ENCODE results near the gene BCL11A.

The BCL11A gene

DNA sequence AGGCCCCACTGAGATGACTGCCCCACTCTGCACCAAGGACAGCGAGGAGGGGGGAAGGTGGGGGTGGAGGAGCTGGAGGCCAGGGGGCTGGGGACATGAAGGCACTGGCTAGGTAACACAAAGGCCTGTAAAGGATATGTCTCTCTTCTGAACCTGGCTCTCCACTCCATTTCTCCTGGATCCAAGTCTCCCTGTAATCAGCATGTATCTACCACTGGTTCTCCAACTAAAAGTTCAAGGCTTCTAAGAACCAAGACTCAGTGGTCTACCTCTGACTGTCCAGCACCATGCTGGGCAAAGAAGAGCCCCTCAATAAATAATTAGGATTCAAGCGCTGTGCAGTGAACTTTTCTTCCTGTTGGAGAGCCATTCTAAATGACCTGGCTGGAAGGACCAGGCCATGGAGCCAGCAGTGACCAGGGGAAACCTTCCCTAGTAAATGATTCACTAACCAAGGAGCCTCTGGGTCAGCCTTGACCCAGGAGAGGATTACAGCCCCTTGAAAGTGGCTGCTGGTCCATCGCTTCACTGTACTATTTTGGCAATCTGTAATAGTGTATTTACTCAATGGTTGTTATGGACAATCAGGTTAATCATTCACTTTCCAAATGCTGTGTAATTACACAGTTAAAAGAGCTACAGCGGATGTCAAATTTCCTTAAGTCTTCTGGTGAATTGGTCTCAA is 73.2 kb downstream of the BCL11A start:
- no peak for DNase-seq

DNA sequence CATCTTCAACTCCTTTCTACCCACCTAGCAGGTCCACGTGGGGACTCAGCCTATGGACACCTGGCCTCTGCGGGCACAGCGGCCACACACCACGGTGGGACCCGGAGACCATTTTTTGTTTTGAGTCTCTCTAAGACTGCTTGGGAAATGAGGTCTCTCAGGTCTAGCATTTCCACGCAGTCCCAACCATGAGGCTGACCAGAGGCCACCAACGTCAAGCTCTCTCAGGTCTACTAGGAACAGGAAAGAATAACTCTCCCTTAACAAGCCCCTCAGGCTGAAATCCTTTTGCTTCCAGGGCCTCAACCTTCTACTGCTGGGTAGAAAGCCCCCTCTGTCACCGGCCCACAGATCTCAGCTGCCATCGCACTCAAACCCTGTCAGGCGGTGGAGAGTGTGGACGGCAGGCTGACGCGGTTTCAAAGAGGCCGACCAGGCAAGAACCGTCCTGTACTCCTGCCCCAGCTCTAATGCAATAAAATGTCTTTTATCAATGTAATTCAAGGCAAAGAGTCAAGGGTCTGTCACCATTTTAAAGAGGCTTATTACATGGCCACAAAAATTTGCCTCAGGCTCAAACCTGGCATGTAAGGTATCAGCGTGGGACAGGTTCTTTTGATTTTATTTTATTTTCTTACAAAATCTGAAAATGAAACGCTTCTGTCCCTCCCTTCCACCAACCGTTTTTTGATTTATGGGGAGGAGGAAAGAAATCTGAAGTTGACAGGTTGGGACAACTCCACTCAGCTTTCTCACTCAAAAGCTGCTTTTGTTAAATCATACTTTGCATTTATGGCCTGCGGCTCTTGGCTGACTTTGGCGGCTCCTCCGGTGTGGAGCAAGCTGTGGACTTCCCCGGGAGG is 74.0 kb downstream of the BCL11A start:
- DNase-seq: no peak

DNA sequence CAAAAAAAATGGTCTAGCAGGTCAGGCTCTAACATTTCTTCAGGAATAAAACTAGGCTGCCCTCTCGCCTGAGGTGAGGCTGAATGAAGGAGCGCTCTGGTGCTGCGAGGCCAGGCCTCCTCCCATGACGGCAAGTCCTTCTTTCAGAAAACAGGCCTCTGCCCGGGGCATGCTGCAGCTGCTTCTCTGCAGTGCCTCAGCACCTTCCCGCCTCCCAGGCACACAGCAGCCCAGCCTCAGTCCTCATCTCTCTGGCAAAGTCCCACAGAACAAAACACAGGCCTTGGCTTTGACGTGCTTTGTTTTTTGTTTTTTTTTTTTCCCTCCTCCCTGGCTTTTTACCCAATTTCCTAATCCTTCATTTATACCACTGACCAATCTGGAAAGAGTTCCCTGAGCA is 74.8 kb downstream of the BCL11A start:
- no peak for DNase-seq

DNA sequence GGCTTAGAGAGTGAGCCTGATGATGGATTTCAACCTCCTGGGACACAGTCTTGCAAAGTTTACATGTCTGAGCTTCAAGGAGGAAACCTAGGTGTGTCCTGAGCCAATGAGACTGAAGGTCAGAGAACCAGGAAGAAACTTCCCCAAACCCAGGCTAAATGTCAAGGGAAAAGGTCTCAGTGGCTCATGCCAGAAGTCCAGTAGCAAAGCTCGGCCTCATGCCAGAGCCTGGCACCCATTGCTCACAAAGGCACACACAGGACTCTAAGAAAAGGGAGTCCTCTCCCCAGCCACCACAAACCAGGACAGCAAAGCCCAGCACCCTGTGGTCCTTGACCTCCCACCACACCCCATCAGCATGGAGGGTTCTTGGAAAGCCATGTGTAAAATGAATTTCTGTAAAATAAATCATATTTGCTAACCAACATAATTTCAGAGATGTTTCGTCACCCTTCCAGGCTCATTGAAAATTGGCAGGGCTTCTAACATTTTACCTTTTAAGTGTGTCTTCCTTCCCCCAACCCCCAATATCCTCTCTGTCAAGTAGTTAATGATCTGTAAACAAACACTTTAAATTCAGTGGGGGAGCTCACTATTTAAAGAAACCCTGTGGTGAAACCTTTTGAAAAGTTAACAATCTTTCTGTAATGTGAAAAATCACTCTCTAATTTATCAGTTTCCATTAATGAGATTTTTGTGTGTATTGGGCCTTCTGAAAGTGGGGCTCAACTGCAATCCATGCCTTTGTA is 77.1 kb downstream of the BCL11A start:
- DNase-seq: peak; percentile 9

DNA sequence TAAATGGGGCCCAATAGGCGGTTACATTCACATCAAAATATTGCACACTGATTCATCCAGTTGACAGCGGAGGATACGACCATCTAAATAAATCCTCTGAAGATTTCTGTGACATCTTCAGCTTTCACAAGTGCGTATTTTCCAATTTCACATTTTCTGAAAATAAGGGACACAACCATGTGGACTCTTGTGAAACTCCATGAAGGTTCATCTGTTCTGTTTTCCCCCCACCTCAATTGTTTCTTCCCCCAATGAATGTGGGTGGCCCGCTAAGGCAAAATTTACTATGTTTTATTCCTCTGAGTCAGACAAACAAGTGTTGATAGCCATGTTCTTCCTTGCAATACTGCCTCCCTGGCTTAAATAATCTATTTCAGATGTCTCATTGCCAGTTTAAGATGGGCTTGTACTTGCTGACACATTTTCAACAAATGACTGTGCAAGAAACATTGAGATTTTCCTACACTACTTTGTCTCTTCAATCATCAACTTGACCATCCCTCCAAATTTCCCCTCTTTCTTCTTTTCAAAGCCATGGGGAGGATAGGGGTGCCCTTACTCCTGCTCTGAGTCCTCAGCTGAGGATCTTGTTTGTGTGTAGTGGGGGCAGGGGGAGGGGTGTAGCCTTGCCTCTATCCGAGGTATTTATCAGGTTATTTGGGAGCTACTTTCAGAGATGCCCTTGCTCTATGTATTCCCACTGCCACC is 78.2 kb downstream of the BCL11A start:
- DNase-seq: no peak

DNA sequence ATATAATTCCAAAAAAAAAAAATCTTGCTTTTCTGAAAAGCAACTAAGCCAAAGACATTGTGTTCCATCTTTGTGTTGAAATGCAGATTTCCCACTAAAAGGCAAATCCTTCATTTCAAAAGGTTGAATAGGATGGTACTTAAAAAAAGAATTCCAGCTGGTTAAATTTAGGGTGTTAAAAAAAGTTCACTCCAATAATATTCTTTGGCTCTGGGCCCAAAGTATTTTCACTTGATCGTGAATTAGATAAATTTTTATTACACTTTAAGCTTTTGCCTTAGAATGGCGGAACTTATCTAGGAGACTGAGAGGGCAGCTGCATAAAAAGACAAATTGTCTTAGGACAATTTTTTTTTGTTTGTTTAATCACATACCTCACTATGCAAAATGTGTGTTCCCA is 79.2 kb downstream of the BCL11A start:
- DNase-seq: no peak

DNA sequence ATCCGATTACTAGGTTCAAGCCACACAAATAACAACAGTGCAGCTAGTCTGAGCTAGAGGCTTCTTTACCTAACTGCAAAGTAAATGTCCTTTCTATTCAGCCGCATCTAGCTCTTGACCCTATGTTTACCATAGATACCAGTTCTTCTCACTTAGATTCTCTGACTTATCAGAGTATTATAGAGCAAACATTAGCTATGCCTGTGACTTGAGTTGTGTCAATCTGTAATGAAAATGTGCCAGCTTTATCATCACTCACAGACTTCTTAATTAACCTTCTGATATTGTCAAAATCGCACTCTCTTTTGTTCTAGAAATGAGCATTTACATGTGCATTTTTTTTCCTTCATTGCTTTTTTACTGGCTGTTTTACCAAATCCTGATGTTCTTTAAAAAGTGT is 79.9 kb downstream of the BCL11A start:
- no peak for DNase-seq

DNA sequence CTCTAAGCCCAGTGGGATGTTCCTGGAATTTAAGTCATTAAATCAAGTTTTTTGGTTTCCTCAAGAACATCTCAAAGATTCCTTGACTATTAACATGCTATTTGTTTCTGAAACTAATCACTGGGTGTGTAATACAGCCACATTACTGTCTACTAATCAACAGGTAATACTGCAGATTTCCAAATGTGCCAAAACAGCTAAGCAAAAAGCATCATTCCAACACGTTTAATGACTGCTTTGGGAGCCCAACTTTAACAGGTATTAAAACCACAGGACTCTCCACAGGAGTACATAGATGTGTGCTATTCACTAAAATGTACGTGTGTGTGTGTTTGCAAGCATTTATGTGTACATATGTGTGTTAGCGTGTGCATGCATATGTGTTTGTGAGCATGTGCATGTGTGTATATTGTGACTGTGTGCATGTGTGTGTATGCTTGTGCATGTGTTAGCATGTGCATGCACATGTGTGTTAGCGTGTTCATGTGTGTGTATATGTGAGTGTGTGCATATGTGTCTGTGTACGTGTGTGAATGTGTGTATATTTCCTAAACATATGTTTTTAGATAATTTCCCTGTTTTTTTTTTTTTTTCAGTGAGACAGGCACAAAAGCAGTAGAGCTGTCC is 80.7 kb downstream of the BCL11A start:
- DNase-seq: no peak

DNA sequence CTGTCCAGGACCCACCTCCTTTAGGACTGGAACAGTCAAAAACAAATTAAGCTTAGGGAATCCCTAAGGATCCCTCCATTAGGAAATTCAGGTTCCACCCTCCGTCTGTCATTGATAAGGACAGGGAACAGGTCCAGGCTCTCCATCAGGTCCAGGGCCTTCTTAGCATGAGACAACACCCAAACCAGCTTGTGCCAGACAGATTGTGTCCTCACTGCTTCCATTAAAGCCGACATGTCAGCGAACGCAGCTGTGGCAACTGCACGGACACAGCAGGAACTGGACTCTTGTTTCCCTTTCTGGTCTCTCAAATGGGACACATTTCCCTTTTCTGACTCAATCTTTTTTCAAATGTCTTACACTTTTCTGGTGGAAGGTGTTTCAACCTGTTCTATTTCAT is 81.4 kb downstream of the BCL11A start:
- no peak for DNase-seq

DNA sequence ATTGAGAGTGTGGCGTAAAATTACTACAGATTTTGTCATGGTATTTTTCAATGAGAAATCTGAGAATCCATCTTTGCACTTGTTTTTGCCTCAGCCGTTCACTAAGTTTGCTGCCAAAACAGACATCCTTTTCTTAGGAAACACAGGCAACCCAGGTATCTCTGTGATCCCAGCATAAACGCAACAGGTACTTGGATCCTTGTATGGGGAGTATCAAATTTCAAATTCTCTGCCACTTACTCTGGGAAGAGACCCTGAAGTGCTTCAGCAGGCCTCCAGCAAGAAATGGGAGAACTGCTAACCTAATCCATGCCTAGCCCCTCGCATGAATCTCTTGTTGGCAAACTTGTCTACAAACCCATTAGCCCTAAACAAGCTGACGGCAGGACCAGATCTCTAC is 83.1 kb downstream of the BCL11A start:
- DNase-seq: no peak

DNA sequence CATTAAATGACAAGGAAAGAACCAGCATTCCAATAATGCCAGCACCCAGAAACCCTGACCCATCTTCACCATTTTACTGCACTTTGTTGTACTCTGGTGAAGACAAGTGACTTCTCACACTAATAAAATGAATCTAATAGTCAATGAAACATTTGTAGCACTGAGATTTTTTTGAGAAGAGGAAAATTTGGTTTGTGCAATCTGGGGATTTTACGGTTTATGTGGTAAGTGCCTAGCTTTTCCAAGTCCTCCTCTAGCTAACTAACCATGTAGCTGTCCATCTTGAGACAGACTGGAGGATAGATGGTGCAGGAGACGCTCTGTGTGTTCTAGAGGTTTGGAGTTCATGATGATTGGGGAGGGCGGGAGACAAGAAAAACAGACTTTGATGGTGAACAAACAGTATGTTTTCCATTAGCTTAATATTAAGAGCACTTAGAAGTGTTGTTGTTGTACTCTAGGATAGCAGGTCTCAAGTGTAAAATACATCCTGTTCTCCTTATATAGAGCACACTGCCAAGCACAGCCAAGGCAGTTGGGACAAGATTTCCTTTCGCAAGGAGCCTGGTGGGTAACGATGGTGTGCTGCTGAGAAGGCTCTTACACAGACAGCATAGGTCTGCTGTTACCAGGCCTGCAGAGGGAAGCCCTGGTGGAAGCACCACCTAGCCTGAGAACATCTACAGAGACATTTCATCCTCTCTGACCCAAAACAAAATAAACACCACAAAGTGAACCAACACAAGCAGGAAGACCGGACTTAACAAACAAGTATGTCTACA is 83.7 kb downstream of the BCL11A start:
- no peak for DNase-seq

DNA sequence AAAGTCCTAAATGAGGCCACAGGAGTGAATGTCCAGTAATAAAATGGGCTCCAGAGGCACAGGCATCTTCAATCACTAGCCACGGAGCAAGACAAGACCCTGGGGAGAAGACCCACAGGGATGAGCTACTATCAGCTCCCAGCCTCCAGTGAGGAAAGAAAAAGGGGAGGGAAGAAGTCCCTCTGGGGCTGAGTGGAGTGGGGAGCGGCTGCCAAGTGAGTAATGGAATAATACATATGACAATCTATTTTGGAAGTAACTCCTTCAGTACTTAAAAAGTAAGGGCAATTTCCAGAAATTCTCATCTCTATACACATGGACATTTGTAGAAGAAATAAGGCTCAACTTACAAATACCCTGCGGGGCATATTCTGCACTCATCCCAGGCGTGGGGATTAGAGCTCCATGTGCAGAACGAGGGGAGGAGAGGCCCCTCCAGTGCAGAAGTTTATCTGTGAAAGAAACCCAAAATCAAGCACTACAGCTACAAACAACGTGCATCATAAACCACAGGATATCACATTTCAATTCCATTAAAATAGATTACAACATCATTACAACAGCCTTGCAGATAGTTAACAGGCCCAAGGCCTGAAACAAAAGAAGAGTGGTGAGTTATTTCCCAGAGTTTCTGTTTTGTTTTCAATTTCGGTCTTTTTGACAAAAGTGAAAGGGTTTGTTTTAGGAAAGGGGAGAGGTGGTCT is 84.9 kb downstream of the BCL11A start:
- no peak for DNase-seq

DNA sequence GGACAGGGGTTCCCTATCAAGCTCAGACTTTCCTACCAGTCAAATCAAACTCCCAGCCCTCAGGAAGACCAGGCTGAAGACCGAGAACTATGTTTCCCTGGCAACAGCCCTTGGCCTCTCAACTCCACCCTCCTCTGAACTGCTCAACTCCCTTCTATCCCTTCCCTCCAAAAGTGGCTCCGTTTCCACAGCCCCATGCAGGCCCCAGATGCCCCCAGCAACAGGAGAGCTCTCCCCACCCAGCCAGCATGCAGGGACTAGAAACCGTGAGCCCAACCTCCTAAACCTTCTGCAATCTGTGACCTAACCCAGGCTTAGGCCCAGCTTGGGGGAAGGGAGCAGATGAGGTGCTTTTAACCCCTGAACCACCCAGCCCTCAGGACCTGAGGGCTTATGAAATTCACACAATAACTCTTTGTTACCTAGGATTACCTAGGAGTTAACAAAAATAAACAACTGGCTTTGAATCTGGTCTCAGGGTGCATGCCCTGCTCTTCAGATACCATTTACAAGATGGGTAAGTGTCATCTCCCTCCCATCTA is 87.2 kb downstream of the BCL11A start:
- no peak for DNase-seq

DNA sequence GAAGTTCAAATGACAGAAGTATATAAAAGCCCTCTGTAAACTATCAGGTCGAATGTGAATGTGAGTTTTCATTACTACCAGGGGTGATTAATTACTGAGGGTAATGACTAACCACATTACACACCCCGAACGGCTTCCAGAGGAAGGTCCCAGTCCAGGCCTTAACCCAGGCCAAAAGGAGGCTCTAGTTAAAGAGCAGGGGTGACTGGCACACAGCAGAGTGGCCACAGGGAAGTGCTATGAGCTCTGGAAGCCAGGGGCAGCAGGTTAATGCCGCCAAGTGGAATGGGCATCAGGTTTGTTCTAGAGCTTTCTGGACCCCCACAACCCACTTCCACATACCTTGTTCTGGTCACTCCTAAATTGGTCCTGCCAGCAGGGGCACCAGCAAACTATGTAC is 87.7 kb downstream of the BCL11A start:
- no peak for DNase-seq

DNA sequence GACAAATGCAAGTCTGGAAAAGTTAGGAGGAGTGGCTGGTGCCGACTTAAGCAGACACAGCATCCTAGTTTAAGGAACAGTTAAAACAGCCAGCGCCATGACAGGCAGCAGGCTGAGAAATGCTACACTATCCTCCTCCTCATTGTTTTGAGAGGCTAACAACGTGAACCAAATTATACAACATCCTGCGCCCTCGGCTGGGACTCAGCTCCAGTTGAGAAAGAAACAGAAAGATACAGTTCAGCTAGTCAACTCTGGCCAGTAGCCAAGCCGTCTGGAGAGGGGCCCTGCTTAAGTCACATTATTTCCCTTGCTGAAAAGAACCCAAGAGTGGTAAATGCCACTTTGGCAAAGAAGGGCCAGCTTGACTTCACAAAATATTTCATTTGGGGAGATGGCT is 90.2 kb downstream of the BCL11A start:
- no peak for DNase-seq

DNA sequence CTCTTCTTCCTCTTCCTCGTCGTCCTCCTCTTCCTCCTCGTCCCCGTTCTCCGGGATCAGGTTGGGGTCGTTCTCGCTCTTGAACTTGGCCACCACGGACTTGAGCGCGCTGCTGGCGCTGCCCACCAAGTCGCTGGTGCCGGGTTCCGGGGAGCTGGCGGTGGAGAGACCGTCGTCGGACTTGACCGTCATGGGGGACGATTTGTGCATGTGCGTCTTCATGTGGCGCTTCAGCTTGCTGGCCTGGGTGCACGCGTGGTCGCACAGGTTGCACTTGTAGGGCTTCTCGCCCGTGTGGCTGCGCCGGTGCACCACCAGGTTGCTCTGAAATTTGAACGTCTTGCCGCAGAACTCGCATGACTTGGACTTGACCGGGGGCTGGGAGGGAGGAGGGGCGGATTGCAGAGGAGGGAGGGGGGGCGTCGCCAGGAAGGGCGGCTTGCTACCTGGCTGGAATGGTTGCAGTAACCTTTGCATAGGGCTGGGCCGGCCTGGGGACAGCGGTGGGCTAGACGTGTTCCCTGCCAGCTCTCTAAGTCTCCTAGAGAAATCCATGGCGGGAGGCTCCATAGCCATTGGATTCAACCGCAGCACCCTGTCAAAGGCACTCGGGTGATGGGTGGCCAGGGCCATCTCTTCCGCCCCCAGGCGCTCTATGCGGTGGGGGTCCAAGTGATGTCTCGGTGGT is 91.9 kb downstream of the BCL11A start:
- no peak for DNase-seq

DNA sequence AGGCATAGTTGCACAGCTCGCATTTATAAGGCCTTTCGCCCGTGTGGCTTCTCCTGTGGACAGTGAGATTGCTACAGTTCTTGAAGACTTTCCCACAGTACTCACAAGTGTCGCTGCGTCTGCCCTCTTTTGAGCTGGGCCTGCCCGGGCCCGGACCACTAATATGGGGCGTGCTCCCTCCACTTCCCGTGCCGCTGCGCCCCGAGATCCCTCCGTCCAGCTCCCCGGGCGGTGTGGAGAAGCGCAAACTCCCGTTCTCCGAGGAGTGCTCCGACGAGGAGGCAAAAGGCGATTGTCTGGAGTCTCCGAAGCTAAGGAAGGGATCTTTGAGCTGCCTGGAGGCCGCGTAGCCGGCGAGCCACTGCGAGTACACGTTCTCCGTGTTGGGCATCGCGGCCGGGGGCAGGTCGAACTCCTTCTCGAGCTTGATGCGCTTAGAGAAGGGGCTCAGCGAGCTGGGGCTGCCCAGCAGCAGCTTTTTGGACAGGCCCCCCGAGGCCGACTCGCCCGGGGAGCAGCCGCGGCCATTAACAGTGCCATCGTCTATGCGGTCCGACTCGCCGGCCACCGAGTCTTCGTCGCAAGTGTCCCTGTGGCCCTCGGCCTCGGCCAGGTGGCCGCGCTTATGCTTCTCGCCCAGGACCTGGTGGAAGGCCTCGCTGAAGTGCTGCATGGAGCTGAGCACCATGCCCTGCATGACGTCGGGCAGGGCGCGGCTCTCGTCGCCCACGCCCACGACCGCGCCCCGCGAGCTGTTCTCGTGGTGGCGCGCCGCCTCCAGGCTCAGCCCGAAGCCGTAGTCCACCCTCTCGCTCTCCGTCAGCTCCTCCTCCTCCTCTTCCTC is 92.7 kb downstream of the BCL11A start:
- DNase-seq: no peak

DNA sequence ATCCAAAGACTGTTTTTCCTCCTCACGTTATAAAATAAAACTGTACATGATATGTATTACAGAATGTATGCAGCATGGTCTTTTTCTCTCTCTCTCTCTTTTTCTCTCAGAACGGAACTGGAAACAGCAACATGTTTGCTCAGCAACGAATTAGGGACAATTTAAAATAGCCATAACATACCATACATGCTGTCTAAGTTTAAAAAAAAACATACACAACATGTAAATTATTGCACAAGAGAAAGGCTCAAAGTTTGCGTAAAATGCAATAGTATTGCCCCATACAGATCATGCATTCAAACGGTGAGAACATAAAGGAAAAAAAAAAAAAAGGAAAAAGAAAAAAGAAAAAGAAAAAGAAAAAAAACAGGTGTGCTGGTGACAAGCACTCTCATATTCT is 93.6 kb downstream of the BCL11A start:
- no peak for DNase-seq

DNA sequence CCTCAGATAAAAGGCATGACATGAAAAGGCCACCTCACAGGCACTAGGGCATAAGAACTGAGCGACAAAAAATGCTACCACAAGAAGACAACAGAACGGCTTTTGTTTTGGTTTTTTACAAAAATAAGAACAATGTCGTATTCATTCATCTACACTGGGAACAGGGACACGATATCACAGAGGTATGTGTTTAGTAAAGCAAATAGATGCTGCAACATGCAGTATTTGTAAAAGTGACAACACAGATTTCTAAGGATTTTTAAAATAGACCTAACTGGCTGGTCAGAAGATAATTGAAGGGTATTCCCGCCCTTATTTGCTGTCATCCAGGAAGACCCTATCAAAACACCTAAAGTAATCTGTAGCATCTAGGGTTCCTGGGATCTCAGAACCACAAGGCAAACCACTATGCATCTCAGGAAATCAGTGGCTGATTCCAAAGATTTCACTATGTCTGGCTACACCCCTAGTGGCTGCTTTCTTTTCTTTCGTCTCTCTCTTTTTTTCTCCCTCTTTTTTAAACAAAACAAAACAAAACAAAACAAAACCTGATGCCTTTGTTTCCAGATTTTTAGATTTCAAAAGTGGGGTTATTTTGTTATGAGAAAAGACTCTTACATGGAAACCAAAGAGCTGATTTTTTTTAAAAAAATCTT is 97.2 kb downstream of the BCL11A start:
- no peak for DNase-seq
